GM12878 (cell line): ENCODE results near the gene OR2Y1. TPM values are rescaled to one million over a fixed set of nuclear protein-coding genes. Genes with fewer than 3 reads are reported as not detected.

ENCODE experiments used
- ATAC-seq: fragments of 200-7000 bp; cut with Tn5 transposase; 3 replicates; pipeline ENCODE4 v1.9.1; 2020; ENCODE audit warnings: mild to moderate bottlenecking, moderate library complexity
- BruUV-seq: library from RNA; stranded (reverse); fragments of 400-500 nt; replicated peaks from 2 replicates; lab custom pipeline; 2021; lab: Mats Ljungman, UMichigan
- CTCF ChIA-PET: fragments of 300-600 bp; sonication (Branson Sonifier 250); formaldehyde crosslinking; extraction: SDS; loops from one replicate; lab custom pipeline; 2021; ENCODE audit warnings: inconsistent platforms; lab: Yijun Ruan, JAX
- POLR2A ChIA-PET: fragments of 350-600 bp; formaldehyde crosslinking; extraction: SDS; loops from one replicate; lab custom pipeline; 2021; ENCODE audit warnings: inconsistent platforms; lab: Charles Lee
- RAD21 ChIA-PET: fragments of 300-600 bp; sonication (Branson Sonifier 250); formaldehyde crosslinking; loops from one replicate; lab custom pipeline; 2023; ENCODE audit warnings: antibody characterized with exemption; ENCODE audit not compliant: unreplicated experiment; lab: Charles Lee
- SMC1A ChIA-PET: fragments of 300-600 bp; sonication (Branson Sonifier 250); formaldehyde crosslinking; loops from one replicate; lab custom pipeline; 2023; ENCODE audit not compliant: unreplicated experiment, uncharacterized antibody; lab: Charles Lee
- DNase-seq: peaks from one replicate; pipeline ENCODE4 v3.0.0-alpha.2; 2011; ENCODE audit warnings: low read depth, low spot score
- FAIRE-seq: peaks from 3 replicates; lab custom pipeline; 2011; peaks lifted over from hg19 to GRCh38; lab: Jason Lieb, UNC
- H2AFZ ChIP-seq: 2 replicates; pipeline ENCODE4 v1.6.0; 2011; ENCODE audit warnings: low read depth, low read length, control low read depth; ENCODE audit not compliant: control insufficient read depth
- H3K27ac ChIP-seq: 2 replicates; pipeline ENCODE4 v1.5.1; 2011; ENCODE audit warnings: control low read depth; ENCODE audit not compliant: control insufficient read depth, insufficient read depth
- H3K27me3 ChIP-seq, 2 experiments: replicated peaks in 1 of 2; 2 replicates each; pipeline versions ENCODE4 v1.6.0 to v1.6.1; 2011; ENCODE audit warnings: low read length in 1 of 2; ENCODE audit not compliant: control insufficient read depth in 2 of 2, insufficient read depth in 2 of 2
- H3K36me3 ChIP-seq, 2 experiments: 2 replicates each; pipeline ENCODE4 v1.5.1; 2011; ENCODE audit warnings: low read length in 1 of 2; ENCODE audit not compliant: control insufficient read depth in 2 of 2, insufficient read depth in 2 of 2
- H3K4me1 ChIP-seq: 2 replicates; pipeline ENCODE4 v1.6.1; 2011; ENCODE audit warnings: mild to moderate bottlenecking, low read length, moderate library complexity, mixed read lengths; ENCODE audit not compliant: control insufficient read depth, insufficient read depth
- H3K4me2 ChIP-seq: 2 replicates; pipeline ENCODE4 v1.6.0; 2011; ENCODE audit warnings: control low read depth; ENCODE audit not compliant: control insufficient read depth, insufficient read depth
- H3K4me3 ChIP-seq: fragments of 200-600 bp; sonication (generic); 2 replicates; pipeline ENCODE4 v1.5.1; 2016
- H3K79me2 ChIP-seq: 2 replicates; pipeline ENCODE4 v1.6.0; 2011; ENCODE audit warnings: low read length; ENCODE audit not compliant: control insufficient read depth, insufficient read depth
- H3K9ac ChIP-seq: 2 replicates; pipeline ENCODE4 v1.8.0; 2011; ENCODE audit warnings: low read length, control low read depth, mixed read lengths; ENCODE audit not compliant: control insufficient read depth, insufficient read depth
- H3K9me3 ChIP-seq: replicated peaks from 3 replicates; pipeline ENCODE4 v1.5.1; 2011; ENCODE audit warnings: mild to moderate bottlenecking, low read length; ENCODE audit not compliant: control insufficient read depth, insufficient read depth
- H4K20me1 ChIP-seq: 2 replicates; pipeline ENCODE4 v1.6.0; 2011; ENCODE audit not compliant: control insufficient read depth, insufficient read depth
- CTCF ChIP-seq, 3 experiments: IDR thresholded peaks in 2 of 3; conservative IDR thresholded peaks in 1 of 3; 2 replicates each; pipeline ENCODE4 v1.5.1; 2011; ENCODE audit warnings: low read depth in 3 of 3, low read length in 3 of 3, mild to moderate bottlenecking in 3 of 3, control low read depth in 2 of 3, moderate library complexity in 2 of 3, inconsistent platforms in 1 of 3, mixed read lengths in 1 of 3; ENCODE audit not compliant: control insufficient read depth in 2 of 3, insufficient read depth in 1 of 3; ENCODE audit errors: extremely low read depth in 1 of 3
- GATAD2B ChIP-seq: fragments of 450-650 bp; conservative IDR thresholded peaks from 2 replicates; pipeline ENCODE4 v1.6.1; 2017; ENCODE audit warnings: low read depth, mild to moderate bottlenecking, moderate library complexity
- RAD21 ChIP-seq: IDR thresholded peaks from 2 replicates; pipeline ENCODE4 v1.6.1; 2011; ENCODE audit warnings: mild to moderate bottlenecking, low read depth, low read length, moderate library complexity; ENCODE audit not compliant: insufficient read depth
- SMC3 ChIP-seq: IDR thresholded peaks from 2 replicates; pipeline ENCODE4 v1.6.1; 2011; ENCODE audit warnings: low read length, improper control_type of control experiment, borderline replicate concordance
- WGBS: methylation state at CpG from one replicate; pipeline ENCODE4 v1.1.6; 2016; ENCODE audit warnings: low lambda C conversion rate; ENCODE audit not compliant: insufficient replicate concordance, insufficient coverage; ENCODE audit errors: missing lambda C conversion rate; 5-methylcytosine and 5-hydroxymethylcytosine counted together
- in situ Hi-C: fragments of 300-500 bp; cut with MboI; formaldehyde crosslinking; loops from 9 replicates; pipeline ENCODE4 v1.14.3; 2018; ENCODE audit warnings: mixed read lengths
- intact Hi-C: fragments of 100-400 bp; cut with micrococcal nuclease; formaldehyde crosslinking; loops from one replicate; pipeline ENCODE4 v1.14.2; 2022; ENCODE audit not compliant: unreplicated experiment
- polyA plus RNA-seq, 11 experiments: library from polyadenylated mRNA; depleted of rRNA in 4 of 11; unstranded in 6 of 11; stranded (reverse) in 5 of 11; fragments of >200 nt; fragmentation: Nextera tagmentation in 4 of 11; fragmentation: Illumina TruSeq in 1 of 11; extraction: Ambion mirVana in 4 of 11; extraction: Trizol in 1 of 11; gene quantifications; 1 replicate in 1 of 11; 2 replicates in 10 of 11; pipeline versions ENCODE4 v1.2.1 to v1.2.3, GENCODE V29; 2011 to 2016; ENCODE audit warnings: inconsistent platforms in 2 of 11, missing spikeins in 2 of 11, low read depth in 1 of 11
- total RNA-seq, 4 experiments: library from RNA; depleted of rRNA in 3 of 4; stranded (reverse); fragments of >200 nt in 3 of 4; fragmentation: Illumina TruSeq in 1 of 4; extraction: Trizol in 1 of 4; gene quantifications; 2 replicates each; pipeline versions ENCODE4 v1.2.1 to v1.2.3, GENCODE V29; 2013 to 2021

Gene OR2Y1
- total and polyA plus RNA-seq, 10 of the 15 experiments (the other 5 are each of a cell fraction or from before 2014, with no cell fraction given), result not detected

GRCh38 chr5:180718810-180719453 lies 20.9 kb downstream of the OR2Y1 start:
- WGBS, result 35% methylated on average over 6 of the region's 6 CpGs
- CTCF ChIA-PET, result interaction anchor here (0.6 to 2.9 kb wide), 16 partner anchors 10 to 330 kb away, joined by 3 to 15 read pairs (median 3); no protein-coding TSS in a partner anchor
- H3K36me3 ChIP-seq, result no peaks in the 10 kb centered on the region
- DNase-seq, result no peak
- TF ChIP-seq GATAD2B (no peak), SMC3 (peak; percentile 21; the same call in 1 of the 2 replicates), RAD21 (peak; percentile 49), CTCF (IDR thresholded peaks at IDR 0.05 in 2 of 3, conservative IDR thresholded peaks at IDR 0.05 in 1 of 3; ENCODE audit: control insufficient read depth in 2 of 3, extremely low read depth in 1 of 3, insufficient read depth in 1 of 3, low read depth in 3 of 3, low read length in 3 of 3) (peak; percentile 47 to 66 (median 59))
- TF ChIP-seq, all 136 proteins: peak for 3
- peak; percentile 52 for FAIRE-seq
- H3K27me3 ChIP-seq, result no peaks in the 10 kb centered on the region
- peak overlapping the region; percentile 71 for H2AFZ ChIP-seq
- ChIA-PET RAD21 (interaction anchor here (0.9 kb wide), 1 partner anchor 14 kb away, joined by 3 read pairs; no protein-coding TSS in a partner anchor), POLR2A (no interaction called here), SMC1A (interaction anchor here (1.2 kb wide), 1 partner anchor 8 kb away, joined by 3 read pairs; no protein-coding TSS in a partner anchor)
- H3K9me3 ChIP-seq, result no peaks in the 10 kb centered on the region; the same call in 2 of the 3 replicates
- no peak overlapping the region for H3K27ac ChIP-seq
- no peaks in the 10 kb centered on the region for H3K79me2 ChIP-seq
- peaks cover 9% of the 10 kb centered on the region for H3K4me1 ChIP-seq
- BruUV-seq, result no TSS peak
- H3K4me2 ChIP-seq, result no peak overlapping the region
- no peaks in the 10 kb centered on the region for H4K20me1 ChIP-seq
- no peak overlapping the region for H3K4me3 ChIP-seq
- in situ Hi-C loops, result no loop called here
- intact Hi-C loops, result no loop called here
- peak; percentile 64 for ATAC-seq
- no peak overlapping the region for H3K9ac ChIP-seq
